HG02763 (cell line): ENCODE data around the gene TMEM235.
"Not testable (repeated sequence)": the region's sequence is repeated elsewhere in the genome, so short reads cannot be mapped to it uniquely, and the experiment has no call there.

Experiments used
- ATAC-seq: cut with Tn5 transposase; IDR thresholded peaks from one replicate; pipeline ENCODE4 v1.9.1; 2021; ENCODE audit warnings: mild to moderate bottlenecking, moderate library complexity; ENCODE audit not compliant: unreplicated experiment

The TMEM235 gene

DNA sequence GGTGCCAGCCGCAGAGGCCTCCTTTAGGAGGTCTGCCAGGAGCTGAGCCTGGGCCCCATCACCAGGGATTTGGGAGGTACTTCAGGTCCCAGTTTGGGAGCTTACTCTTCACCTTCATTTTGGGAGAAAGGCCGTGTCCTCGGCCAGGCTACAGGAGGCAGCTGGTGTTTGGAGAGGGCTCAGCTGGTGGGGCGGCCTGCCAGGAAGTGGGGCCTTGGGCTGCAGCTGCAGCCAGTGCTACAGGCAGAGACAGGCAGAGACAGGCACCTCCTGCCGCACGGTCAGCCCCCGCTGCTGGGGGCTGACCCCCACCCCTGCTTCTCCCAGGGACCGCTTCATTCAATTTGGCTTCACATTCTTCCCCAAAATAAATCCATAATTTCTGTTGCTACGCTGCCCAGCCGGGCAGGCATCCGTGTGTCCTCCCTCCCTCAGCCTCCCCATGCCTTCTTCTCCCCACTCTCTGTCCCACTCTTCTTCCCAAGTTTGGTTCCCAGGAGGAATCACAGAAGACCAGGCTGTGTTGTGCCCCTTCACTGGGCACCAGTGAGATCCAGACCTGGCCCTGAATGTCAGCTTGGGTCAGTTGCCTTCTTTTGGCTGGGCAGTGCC, 6.1 kb downstream of the TMEM235 start:
- no peak for ATAC-seq

DNA sequence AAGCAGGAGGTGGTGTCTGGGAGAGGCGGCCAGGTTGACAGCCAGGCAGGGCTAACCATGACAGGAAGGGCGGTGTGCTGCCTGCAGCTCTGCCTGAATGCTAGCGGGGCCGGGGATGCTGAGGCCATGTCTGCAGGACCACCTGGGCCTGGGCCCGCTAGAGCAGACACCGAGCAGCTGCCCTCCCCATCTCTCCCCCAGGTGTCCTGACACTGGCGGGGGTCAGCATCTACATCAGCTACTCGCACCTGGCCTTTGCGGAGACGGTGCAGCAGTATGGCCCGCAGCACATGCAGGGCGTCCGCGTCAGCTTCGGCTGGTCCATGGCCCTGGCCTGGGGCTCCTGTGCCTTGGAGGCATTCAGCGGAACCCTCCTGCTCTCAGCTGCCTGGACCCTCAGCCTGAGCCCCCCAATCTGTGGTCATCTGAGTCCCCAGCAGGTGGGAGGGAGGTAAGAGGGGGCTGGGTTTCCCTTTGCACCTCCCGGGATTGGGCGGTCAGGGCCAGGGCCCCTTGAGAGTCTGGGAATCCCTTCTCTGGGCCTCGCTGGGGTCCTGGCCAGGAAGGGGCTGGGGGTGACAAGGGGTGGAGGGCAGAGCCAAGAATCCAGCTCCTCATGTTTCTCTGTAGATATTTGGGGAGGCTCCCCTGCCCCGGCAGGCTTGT, 7.5 kb downstream of the TMEM235 start:
- ATAC-seq: no peak

DNA sequence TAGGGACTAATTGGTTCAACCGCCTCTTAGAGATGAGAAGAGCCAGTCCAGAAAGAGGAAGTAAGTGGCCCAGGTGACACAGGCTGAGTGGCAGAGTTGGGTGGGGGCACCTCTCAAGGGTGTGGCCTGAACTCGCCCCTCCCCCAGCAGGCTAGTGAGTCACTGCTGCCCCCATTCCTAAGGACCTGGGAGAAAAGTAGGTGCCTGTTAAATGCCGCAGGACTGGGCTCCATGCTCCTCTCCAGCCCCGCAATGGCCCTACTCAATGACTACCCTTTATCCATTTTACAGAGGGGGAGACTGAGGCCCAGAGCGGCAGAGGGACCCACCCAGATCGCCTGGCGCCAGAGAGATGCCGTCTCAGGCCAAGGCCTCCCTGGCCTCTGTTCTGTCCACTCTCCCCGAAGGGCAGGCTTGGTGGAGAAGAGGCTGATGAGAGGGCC, 8.1 kb downstream of the TMEM235 start:
- ATAC-seq: no peak

DNA sequence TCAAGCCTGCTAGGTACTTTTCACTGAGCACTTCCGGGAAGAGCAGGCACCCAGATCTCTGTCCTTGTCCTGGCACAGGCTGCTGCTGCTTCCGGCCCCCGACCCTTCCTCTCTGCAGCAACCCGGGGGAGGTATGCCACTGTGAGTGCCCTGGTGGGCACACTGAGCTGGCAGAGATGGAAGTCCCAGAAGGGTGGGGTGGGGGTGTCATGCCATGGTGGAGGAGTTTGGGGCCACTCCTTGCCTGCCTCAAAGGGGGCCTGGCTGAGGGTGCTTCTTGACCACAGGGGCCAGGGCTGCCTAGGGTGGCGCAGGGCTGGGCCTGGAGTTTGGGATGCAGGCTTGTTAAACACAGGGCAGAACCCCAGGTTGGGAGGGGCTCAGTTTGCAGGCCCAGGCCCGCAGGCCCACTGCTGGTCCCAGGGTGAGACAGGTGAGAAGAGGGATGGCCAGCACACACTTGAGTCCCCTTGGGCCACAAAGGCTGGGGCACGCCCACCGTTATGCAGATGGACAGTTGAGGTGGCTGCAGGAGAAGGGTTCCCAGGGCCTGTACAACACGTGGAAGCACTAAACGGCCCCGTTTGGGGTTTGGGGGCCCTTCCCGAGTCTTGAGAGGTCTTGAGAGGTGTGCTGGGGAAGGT, 8.7 kb downstream of the TMEM235 start:
- ATAC-seq: no peak

DNA sequence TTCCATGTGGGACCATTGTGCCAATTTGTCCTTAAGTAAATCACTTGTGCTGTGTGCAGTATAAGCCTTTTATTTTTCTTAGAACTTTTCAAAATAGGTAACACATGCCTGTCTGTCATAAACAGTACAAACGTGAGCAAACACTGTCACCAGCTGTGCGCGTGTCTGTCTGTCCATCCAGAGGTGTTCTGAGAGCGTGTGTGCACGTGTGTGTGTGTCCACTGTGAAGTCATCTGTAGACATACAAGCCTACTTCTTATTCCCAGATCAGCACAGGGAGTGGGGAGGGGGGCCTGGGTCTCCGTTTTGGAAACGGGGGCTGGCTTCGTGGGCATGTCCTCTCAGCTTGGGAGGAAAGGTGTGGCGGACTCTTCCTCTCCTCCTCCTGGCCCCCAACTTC, 9.4 kb downstream of the TMEM235 start:
- no peak for ATAC-seq

DNA sequence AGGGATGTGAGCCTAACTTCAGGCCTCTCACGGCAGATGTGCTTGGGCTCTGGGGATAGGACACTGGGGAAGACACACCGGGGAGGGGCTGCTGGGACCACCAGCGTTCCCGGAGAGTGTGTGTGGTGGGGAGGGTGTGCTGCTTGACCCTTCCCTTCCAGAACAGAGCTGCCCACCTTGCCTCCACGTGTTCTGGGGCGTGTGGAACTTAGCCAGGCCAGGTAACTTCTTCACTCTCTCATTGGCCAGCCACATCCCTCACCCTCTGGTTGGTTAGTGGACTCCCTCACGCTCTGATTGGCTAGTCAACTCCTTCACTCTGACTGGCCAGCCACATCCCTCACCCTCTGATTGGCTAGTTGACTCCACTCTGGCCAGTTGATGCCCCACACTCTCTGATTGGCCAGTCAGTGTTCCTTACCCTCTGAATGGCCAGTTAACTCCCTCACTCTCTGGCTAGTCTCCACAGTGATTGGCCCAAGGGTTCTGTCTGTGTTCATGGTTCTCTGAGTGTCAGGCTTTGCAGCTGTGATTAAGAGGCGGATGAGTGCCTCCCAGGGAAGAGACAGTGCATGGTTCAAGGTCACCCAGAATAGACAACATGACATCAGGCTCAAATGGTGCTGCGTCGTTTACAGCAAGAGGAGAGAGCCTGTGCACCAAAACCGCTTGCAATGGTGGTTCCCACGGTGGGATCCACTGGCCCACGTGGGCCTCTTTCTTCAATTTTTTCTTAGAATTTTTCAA, 10.0 kb downstream of the TMEM235 start:
- no peak for ATAC-seq

DNA sequence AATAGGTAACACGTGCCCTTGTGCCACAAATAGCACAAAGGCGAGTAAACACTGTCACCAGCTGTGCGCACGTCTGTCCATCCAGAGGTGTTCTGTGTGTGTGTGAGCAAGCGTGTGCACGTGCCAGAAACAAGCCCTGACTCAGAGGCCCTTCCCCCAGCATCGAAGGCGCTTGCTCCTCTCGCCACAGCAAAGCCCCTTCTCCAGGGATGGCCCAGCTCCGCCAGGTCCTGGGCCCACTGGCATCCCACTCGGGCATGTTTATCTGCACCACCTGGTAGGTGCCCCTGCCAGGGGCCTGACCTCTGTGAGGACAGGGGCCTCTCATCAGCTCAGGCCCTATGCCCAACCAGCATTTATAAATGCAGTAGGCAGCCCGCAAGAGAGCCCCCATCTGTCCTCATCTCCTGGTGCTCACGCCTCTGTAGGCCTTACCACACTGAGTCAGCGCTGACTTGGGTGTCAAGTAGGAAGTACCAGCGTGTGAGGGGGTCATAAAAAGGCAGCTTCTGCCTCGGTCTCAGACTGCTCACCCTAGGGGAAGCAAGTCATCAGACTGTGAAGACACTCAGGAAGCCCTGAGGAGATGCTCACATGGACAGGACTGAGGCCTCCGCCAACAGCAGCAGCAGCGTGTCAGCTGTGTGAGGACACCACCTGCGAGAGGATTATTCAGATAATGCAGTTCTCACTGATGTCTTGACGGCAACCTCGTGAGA, 10.8 kb downstream of the TMEM235 start:
- ATAC-seq: no peak

DNA sequence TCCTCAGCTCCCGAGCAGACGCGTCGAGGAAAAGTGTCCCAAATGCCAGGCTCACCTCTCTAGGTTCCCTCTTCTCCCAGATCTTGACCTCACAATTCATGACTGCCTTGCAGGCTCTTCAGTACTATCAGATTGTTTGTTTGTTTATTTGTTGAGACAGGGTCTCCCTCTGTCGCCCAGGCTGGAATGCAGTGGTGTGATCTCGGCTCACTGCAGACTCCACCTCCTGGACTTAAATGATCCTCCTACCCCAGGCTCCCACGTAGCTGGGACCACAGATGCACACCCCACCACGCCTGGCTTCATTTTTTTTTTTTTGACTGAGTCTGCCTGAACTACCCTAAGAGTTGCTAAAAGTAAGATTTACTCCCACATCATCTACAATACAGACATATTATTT, 15.9 kb downstream of the TMEM235 start:
- no peak for ATAC-seq

DNA sequence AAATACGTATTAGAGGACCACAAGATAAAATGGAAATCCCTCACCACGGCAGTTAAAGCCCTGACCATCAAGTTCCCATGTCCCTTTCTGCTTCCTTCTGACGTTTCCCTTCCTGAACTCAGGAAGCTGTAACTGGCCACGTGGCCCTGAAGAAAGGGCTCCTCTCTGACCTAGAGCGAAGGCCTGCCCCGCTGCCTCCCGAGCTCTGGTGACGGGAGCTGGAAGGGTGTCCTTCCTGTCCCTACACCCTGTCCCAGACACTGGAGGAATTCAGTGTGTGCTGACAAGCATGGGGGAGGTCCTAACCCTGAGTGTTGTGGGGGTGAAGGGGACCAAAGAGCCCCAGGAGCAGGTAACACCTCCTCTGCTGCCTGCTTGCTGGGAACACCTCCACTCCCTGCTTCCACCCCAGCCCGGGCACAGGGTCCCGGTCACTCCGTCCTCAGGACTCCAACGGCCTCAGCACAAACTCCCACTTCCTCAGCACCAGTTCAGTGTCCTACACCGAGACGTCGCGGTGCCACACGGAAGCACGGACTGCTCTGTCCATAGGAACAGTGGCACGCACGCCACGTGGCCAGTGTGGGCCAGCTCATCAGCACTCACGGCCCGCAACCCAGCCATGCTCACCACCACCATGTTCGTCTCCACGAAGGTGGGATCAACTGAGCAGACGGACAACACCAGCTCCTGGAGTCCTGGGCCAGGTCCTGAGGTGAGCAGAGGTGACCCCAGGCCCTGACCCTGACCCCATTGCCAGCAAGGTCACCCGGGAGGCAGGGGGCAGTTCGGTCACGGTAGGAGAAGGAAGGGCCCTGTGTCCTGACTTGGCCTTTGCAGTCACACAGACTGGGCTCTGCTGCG, 16.9 kb downstream of the TMEM235 start:
- no peak for ATAC-seq

DNA sequence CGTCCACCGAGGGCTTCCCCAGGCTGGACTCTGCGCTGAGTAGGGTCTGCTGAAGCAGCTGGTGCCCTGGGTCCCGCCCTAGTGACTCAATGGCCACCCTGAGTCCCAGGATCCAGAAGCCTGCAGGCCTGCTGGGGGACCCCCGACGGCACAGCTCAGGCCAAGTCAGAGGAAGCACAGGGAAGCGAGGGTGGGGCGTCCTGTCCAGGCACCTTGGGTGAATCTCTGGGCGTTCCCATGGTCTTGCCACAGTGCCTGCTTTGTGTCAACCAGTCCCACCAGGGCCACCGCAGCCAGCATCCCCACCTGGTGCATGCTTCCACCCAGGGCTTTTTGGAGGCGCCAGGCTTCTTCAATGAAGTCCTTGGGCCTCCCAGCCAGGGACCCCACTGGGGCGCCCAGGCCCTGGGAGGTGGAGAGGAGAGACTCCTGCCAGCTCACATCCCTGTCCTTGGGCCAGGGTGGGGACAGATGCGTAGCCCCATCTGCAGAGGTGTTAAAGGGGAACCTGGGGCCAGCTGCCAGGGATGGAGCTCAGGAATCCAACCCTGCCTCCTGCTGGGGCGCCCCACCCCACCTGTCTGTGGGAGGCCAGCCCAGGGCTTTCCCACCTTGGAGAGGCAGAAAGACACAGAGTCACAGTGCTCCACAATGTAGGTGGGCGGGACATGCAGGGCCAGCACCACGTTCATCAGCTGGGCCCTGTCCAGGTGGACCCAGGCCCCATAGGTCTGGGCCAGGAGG, 17.8 kb downstream of the TMEM235 start:
- ATAC-seq: no peak

DNA sequence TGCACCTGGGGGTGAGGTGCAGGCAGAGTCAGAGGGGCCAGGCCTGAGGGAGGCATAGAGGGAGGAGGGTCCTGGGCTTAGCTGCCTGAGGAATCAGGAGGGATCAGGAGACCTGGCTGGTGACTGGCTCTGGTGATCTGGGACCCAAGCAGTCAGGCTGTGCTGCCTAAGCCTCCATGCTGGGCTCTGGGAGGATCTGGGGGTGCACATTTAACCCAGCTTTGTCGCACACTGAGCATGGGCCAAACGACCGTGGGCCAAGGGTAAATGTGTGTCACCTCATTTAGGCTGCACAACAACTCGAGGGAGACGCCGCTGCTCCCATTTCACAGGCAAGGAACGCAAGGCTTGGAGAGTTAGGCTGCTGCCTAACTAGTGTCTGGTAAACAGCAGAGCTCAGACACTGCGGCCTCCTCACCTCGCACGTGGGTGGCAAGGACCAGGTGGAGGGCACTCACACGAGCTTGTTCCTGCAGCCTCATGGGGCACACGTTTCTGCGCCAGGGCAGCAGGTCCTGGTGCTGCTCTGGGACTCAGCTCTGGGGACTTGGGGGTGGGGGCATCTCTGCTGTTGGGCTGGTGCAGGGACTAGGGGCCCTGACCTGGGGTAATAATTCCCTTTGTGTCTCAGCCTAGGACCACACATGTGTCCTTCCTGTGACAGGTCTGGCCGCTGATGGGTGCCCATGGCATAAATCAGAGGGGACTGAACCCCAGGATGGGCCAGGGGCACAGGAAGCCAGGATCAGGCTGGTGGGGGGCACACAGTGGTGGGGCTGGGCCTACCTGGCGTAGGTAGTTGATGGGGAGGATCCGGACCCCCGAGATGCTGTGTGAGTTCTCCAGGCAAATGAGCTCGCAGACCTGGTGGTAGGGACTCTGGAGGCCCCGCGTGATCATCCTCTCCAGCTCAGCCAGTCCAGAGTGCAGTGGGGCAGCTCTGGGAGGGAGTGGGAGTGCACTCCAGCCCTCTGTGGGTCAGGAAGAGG, 18.7 kb downstream of the TMEM235 start:
- ATAC-seq: no peak

DNA sequence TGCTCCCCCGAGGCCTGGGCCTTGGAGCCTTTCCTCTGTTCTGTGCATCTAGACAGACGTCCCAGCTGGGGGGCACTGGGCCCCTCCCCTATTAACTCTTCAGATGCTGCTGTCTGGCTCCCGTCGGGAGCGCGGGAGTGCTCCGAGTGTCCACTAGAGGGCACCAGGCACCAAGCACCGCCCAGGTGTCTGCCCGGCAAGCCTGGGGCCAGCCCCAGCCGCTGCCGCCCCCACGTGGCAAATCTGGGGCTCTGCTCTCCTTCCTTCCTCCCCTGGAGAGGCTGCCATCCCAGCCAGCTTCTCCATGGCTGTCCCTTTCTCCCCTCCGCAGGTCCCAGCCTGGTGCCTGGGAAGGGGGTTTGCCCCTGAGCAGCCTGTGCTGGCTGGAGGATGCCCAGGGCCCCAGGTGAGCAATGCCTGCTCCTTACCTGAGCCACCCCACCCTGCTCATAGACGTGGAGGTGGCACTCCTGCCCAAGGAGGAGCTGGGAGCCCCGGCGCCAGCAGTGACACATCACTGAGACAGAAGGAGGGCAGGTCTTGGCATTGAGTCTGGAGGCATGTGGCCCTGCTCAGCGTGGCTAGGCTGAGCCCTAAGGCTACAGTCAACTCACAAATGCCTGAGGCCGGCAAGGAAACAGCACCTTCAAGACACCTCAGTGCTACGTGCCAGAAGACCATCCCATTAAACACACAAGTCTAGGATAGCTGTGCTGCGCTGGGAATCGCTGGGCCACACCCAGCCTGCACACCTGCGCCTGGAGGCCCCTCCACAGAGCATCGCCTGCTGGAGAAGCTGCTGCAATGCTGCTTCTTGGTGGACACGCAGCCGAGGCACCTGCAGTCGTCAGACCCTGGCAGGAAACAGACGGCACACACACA, 19.7 kb downstream of the TMEM235 start:
- peak; percentile 50 for ATAC-seq

DNA sequence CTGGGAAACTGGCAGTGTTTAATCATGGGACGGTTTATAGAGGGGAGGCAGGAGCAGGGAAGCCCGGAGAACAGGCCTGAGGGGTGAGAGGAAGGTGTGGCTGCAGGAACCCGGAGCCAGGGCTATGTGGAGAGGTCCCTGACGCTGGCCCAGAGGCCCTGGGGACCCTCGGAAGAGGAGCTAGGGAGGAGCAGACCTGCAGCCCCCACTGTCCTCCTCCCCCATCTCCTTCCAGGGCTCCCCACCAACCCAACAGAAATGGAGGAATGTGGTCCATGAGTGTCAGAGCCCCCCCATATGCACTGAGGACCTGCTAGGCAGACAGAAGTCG, 20.3 kb downstream of the TMEM235 start:
- ATAC-seq: no peak

DNA sequence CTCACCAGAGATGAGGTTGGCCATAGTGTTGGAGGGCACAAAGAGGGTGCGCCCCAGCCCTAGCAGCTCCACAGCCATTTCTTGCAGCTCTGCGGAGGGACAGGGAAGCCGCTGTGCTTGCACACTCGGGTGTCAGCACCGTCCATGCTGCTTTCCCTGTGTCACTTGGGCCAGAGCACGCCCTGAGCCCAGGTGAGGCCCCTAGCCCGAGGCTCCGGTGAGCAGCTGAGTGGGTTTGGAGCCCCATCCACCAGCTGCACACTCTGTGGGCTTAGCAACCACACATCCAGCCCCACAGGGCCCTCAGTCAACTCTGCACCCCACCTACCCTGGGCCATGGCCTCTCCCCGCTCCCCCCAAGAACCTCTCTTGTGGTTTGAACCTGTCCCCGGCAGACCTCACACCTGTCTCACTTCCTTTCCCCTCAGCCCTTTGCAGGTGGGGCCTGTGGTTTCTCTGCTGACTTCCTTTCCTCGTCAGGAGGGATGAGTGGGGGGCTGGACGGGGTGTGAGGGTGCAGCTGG, 20.7 kb downstream of the TMEM235 start:
- ATAC-seq: no peak

DNA sequence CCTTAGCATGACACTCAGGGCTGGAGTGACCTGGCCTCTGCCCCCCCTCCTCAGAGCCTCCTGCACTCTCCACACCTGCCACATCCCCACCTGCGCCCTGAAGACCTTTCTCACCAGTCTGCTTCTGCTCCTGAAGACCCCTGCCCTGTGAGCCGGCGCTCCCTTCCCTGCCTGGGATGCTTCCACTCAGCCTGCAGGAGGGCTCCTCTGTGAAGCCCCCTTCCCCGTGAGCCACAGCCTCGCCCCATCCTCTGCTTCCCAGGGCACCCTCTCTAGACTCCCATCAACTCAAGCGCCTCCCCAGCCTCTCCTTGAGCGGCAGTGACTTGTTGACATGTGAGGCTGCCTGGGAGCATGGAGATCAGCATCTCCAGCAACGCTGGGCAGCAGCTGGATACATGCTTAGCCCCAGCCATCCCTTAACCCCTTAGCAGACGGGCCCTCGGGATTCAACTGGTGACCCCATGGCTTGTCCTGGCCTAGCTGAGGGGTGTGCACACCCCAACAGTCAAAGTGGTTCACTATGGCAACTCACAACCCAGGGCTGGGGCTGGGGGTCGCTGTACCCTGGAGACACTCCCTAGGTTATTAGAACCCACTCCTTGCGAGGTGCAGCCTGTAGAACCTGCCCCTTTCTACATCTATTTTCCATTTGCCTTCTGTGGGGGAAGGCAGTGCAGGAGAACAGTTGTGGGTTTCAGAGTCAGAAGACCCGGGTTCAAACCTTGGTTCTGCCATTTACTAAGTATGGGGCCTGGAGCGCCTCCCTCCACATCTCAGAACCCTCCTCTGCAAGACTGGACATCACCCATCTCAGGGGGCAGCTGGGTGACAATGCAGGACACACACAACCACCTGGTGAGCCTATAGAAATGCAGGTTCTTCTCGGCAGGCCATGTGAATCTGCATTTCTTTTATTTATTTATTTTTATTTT, 21.5 kb downstream of the TMEM235 start:
- ATAC-seq: no peak

DNA sequence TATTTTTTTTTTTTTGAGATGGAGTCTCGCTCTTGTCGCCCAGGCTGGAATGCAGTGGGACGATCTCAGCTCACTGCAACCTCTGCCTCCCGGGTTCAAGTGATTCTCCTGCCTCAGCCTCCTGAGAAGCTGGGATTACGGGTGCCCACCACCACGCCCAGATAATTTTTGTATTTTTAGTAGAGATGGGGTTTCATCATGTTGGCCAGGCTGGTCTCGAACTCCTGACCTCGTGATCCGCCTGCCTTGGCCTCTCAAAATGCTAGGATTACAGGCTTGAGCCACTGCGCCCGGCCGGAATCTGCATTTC, 22.2 kb downstream of the TMEM235 start:
- not testable (repeated sequence) for ATAC-seq
